Common myeloid progenitor, CD34-positive (primary cell): ENCODE measurements around the gene CLDN17. TPM values are rescaled to one million over a fixed set of nuclear protein-coding genes. Genes with fewer than 3 reads are reported as not detected.

Experiments used
- CTCF ChIA-PET: fragments of 350-600 bp; sonication (Branson Sonifier 250); formaldehyde crosslinking; loops from one replicate; lab custom pipeline; 2021; ENCODE audit warnings: antibody characterized with exemption; lab: Charles Lee
- POLR2A ChIA-PET: fragments of 350-600 bp; sonication (Branson Sonifier 250); formaldehyde crosslinking; loops from one replicate; lab custom pipeline; 2021; ENCODE audit warnings: antibody characterized with exemption; lab: Charles Lee
- DNase-seq, 3 donors: peaks; one replicate each; pipeline versions ENCODE4 v3.0.0 to v3.0.0-alpha.2; 2013
- H3K27ac ChIP-seq, 2 experiments: 1 replicate in 1 of 2; 2 replicates in 1 of 2; pipeline ENCODE4 v1.7.0; 2013; ENCODE audit warnings: inconsistent platforms in 2 of 2, low read length in 2 of 2, mild to moderate bottlenecking in 2 of 2, low read depth in 1 of 2, moderate library complexity in 1 of 2; ENCODE audit not compliant: severe bottlenecking in 2 of 2, insufficient read depth in 1 of 2, poor library complexity in 1 of 2
- H3K27me3 ChIP-seq, 5 experiments: replicated peaks in 2 of 5; 1 replicate in 3 of 5; 2 replicates in 2 of 5; pipeline versions ENCODE4 v1.6.1 to v1.7.0; 2013; ENCODE audit warnings: low read length in 4 of 5, mild to moderate bottlenecking in 2 of 5, moderate library complexity in 2 of 5, inconsistent platforms in 1 of 5; ENCODE audit not compliant: insufficient read depth in 5 of 5, control insufficient read depth in 4 of 5
- H3K36me3 ChIP-seq, 4 experiments: 1 replicate in 2 of 4; 2 replicates in 2 of 4; pipeline versions ENCODE4 v1.6.1 to v1.7.0; 2013; ENCODE audit warnings: low read length in 3 of 4, control low read depth in 1 of 4, mild to moderate bottlenecking in 1 of 4; ENCODE audit not compliant: control insufficient read depth in 4 of 4, insufficient read depth in 4 of 4
- H3K4me1 ChIP-seq, 4 experiments: 1 replicate in 3 of 4; 2 replicates in 1 of 4; pipeline versions ENCODE4 v1.6.1 to v1.7.1; 2013; ENCODE audit warnings: low read length in 3 of 4, mild to moderate bottlenecking in 3 of 4, control low read depth in 1 of 4, inconsistent platforms in 1 of 4, moderate library complexity in 1 of 4; ENCODE audit not compliant: control insufficient read depth in 4 of 4, insufficient read depth in 4 of 4; ENCODE audit errors: control extremely low read depth in 1 of 4
- H3K4me3 ChIP-seq, 7 experiments: 1 replicate in 4 of 7; 2 replicates in 3 of 7; pipeline versions ENCODE4 v1.5.1 to v1.7.0; 2013; ENCODE audit warnings: mild to moderate bottlenecking in 7 of 7, low read length in 6 of 7, moderate library complexity in 6 of 7, inconsistent platforms in 2 of 7, low read depth in 2 of 7, control low read depth in 1 of 7; ENCODE audit not compliant: insufficient read depth in 4 of 7, control insufficient read depth in 1 of 7; ENCODE audit errors: extremely low read depth in 1 of 7
- H3K9me3 ChIP-seq, 5 experiments: 1 replicate in 4 of 5; 2 replicates in 1 of 5; pipeline versions ENCODE4 v1.6.1 to v1.7.1; 2013; ENCODE audit warnings: low read length in 4 of 5, mild to moderate bottlenecking in 2 of 5, inconsistent platforms in 1 of 5, low read depth in 1 of 5, moderate library complexity in 1 of 5; ENCODE audit not compliant: control insufficient read depth in 4 of 5, insufficient read depth in 2 of 5; ENCODE audit errors: control extremely low read depth in 1 of 5
- WGBS: methylation state at CpG from one replicate; pipeline ENCODE4 v1.1.5; 2013; ENCODE audit not compliant: insufficient coverage; 5-methylcytosine and 5-hydroxymethylcytosine counted together
- polyA plus RNA-seq: library from polyadenylated mRNA; unstranded; fragments of 120-200 nt; gene quantifications from one replicate; pipeline ENCODE4 v1.2.1, GENCODE V29; 2013

The CLDN17 gene, protein sequence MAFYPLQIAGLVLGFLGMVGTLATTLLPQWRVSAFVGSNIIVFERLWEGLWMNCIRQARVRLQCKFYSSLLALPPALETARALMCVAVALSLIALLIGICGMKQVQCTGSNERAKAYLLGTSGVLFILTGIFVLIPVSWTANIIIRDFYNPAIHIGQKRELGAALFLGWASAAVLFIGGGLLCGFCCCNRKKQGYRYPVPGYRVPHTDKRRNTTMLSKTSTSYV
- polyA plus RNA-seq, result not detected

- Histone ChIP-seq H3K36me3 (no peaks in the 10 kb centered on the region), H3K9me3 (no peaks in the 10 kb centered on the region), H3K4me1 (no peaks in the 10 kb centered on the region), H3K27me3 (no peaks in the 10 kb centered on the region), H3K4me3 (no peak within 1 kb of the TSS), H3K27ac (no peak within 1 kb of the TSS)
- WGBS, result no CpG with 5 or more reads among the region's 1 CpG
- POLR2A ChIA-PET, result no interaction called here
- CTCF ChIA-PET, result no interaction called here
- DNase-seq, result no peak
Measured at GRCh38 chr21:30166705-30167104, at the start of gene CLDN17. Gene CLDN17 (minus strand): TSS chr21:30166805. CDS start chr21:30166617, 188 bp downstream.

- POLR2A ChIA-PET, result no interaction called here
- no peak within 1 kb of the TSS for H3K27ac ChIP-seq
- H3K4me3 ChIP-seq, result no peak within 1 kb of the TSS
- H3K4me1 ChIP-seq, result no peaks in the 10 kb centered on the region
- 98% methylated on average over 4 of the region's 5 CpGs for WGBS
- no peaks in the 10 kb centered on the region for H3K27me3 ChIP-seq
- CTCF ChIA-PET, result interaction anchor here (1.1 kb wide), 1 partner anchor 12 kb away, joined by 3 read pairs; no protein-coding TSS in a partner anchor
- H3K9me3 ChIP-seq, result no peaks in the 10 kb centered on the region
- H3K36me3 ChIP-seq, result no peaks in the 10 kb centered on the region
- no peak for DNase-seq
Measured at GRCh38 chr21:30216041-30216723, 49.6 kb upstream of the CLDN17 start, which contains the start of gene CLDN8. Gene CLDN8 (minus strand): TSS chr21:30216097. CDS start chr21:30215925, 172 bp downstream.

DNA sequence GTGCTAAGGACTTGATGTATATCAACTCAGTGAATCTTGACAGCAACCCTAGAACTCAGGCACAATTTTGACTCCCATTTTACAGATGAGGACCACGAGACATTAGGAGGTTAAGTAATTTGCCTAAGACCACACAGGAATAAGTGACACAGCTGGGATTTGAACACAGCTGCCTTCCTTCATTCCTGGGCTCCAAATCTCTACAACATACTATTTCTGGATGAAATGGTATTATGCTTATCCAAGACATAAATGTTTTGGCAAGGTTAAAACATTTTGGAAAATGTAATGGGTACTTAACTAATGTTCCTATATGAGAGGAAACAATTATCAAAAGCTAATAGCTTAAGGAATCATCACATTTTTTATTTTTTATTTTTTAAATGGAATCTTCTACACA is 44.5 kb upstream of the CLDN17 start:
- no CpG with 5 or more reads among the region's 1 CpG for WGBS
- Histone ChIP-seq H3K27me3 (no peaks in the 10 kb centered on the region), H3K4me1 (no peaks in the 10 kb centered on the region), H3K27ac (no peak overlapping the region), H3K9me3 (no peaks in the 10 kb centered on the region), H3K36me3 (no peaks in the 10 kb centered on the region), H3K4me3 (no peak overlapping the region)
- ChIA-PET CTCF (no interaction called here), POLR2A (no interaction called here)
- DNase-seq, result no peak

DNA sequence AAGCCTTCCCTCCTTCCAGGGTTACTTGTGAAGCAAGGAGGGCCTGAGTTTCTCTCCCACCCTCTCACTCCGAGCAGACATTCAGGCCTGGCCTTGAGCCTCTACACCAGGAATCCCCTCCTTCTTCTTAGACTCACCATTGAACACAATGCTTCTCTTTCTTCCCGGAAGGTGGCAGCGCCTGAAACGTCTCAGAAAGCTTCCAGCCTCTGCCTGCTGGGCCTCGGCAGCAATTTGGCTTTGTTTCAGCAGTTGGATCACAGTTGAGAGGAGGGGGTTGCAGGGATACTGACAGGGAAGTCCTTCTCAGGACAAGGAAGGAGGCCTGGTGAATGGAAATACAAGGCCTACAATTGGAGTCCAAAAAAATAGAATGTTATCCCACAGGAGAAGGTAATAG is 43.0 kb upstream of the CLDN17 start:
- CTCF ChIA-PET, result no interaction called here
- WGBS, result 88% methylated on average over 2 of the region's 5 CpGs
- DNase-seq, result no peak
- H3K9me3 ChIP-seq, result no peaks in the 10 kb centered on the region
- no peaks in the 10 kb centered on the region for H3K36me3 ChIP-seq
- POLR2A ChIA-PET, result no interaction called here
- no peak overlapping the region for H3K4me3 ChIP-seq
- no peaks in the 10 kb centered on the region for H3K27me3 ChIP-seq
- H3K4me1 ChIP-seq, result no peaks in the 10 kb centered on the region
- no peak overlapping the region for H3K27ac ChIP-seq

DNA sequence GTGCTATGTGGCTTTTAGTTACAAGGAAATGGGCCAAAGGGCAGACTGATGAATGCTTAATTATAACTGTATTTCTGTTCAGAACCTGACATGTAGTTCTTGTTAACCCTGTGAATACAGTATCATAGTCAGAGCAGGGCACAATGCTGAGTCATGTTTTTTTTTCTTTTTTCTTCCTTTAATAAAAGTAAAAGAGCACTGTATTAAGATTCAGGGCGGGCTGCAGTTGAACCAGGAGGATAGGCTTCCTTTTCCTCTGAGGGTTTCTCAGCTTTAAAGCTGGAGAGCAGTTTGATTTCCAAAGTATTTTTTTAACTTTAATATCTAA is 40.6 kb upstream of the CLDN17 start:
- Histone ChIP-seq H3K27me3 (no peaks in the 10 kb centered on the region), H3K4me1 (no peaks in the 10 kb centered on the region), H3K27ac (no peak overlapping the region), H3K36me3 (no peaks in the 10 kb centered on the region), H3K9me3 (no peaks in the 10 kb centered on the region), H3K4me3 (no peak overlapping the region)
- POLR2A ChIA-PET, result no interaction called here
- WGBS, result no CpG with 5 or more reads among the region's 1 CpG
- no peak for DNase-seq
- CTCF ChIA-PET, result no interaction called here

DNA sequence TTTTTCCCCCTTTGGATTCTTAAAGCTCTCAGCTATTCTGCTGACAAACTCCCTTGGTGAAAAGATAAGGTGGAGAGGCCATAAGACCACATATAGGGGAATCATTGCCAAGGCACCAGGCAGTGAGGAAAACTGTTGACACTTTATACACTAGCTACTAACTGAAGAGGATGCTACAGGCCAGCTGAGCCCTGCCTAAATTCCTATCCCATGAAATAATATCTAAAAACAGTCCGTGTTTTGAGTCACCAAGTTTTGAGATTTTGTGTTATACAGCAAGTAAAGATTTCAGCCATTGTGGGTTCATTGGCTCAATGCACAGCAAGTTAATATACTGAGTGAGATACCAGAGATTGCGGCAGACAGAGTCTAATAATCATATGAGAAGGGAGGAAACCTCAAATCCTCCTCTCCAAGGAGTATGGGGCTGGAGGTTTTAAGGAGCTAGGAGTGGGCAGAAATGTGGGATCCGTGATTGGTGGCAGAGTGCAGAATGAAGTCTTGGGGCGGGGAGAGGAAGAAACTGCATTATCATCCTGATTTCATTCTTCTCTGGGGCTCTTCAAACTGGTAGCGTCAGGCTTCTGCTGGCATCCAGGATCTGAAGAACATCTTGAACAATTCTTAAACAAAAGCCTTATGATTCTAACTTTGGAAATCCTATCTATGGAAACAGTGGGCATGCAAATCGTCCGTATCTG is 40.1 kb upstream of the CLDN17 start:
- 90% methylated on average over 7 of the region's 7 CpGs for WGBS
- Histone ChIP-seq H3K4me3 (no peak overlapping the region), H3K27me3 (no peaks in the 10 kb centered on the region), H3K9me3 (no peaks in the 10 kb centered on the region), H3K27ac (no peak overlapping the region), H3K4me1 (no peaks in the 10 kb centered on the region), H3K36me3 (no peaks in the 10 kb centered on the region)
- ChIA-PET POLR2A (no interaction called here), CTCF (no interaction called here)
- no peak for DNase-seq

DNA sequence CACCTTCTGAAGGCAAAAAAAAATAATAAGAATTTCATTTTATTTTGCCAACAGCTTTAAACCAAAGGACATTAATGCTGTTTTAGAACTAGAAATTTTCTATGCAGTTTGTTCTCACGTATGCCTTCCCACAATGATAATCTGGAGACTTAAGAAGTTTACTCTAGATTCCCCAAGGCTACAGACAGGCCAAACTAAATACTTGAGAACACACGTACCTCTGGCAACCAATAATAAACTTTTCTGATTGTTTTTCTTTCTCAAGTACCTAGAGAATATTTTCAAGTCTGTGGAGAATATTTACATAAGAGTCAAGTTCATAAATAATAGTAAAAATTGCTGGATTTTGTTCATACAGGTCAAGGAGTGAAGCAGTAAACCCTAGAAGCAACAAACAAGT is 33.4 kb upstream of the CLDN17 start:
- Histone ChIP-seq H3K4me3 (no peak overlapping the region), H3K36me3 (no peaks in the 10 kb centered on the region), H3K27ac (no peak overlapping the region), H3K27me3 (peaks cover 0 to 2% (median 0%) of the 10 kb centered on the region in 5 experiments), H3K4me1 (no peaks in the 10 kb centered on the region), H3K9me3 (no peaks in the 10 kb centered on the region)
- POLR2A ChIA-PET, result no interaction called here
- DNase-seq, result no peak
- WGBS, result no CpG with 5 or more reads among the region's 2 CpGs
- CTCF ChIA-PET, result no interaction called here
